K562 (cell line): ENCODE results near the gene MYH3. TPM values are rescaled to one million over a fixed set of nuclear protein-coding genes. Genes with fewer than 3 reads are reported as not detected.

Source experiments
- IRF2 ChIP-seq: sonication (generic); formaldehyde crosslinking; IDR thresholded peaks from 2 replicates; pipeline ENCODE4 v1.8.1; 2022; ENCODE audit warnings: mild to moderate bottlenecking, missing genetic modification reagents
- MCM2 ChIP-seq: fragments of 450-650 bp; IDR thresholded peaks from 2 replicates; pipeline ENCODE4 v1.6.1; 2017; ENCODE audit warnings: low read depth, mild to moderate bottlenecking
- NR1H2 ChIP-seq: sonication (generic); formaldehyde crosslinking; IDR thresholded peaks from 2 replicates; pipeline ENCODE4 v1.4.0; 2020; ENCODE audit warnings: mild to moderate bottlenecking, missing genetic modification reagents
- TEAD2 ChIP-seq: fragments of 450-650 bp; IDR thresholded peaks from 2 replicates; pipeline ENCODE4 v1.6.1; 2016; ENCODE audit warnings: missing genetic modification characterization, control low read depth, missing compliant biosample characterization
- polyA plus RNA-seq, 8 experiments: library from polyadenylated mRNA; depleted of rRNA in 4 of 8; stranded (reverse) in 5 of 8; unstranded in 3 of 8; fragments of >200 nt; fragmentation: Nextera tagmentation in 2 of 8; fragmentation: Illumina TruSeq in 1 of 8; extraction: Ambion mirVana in 2 of 8; extraction: Trizol in 1 of 8; gene quantifications; 2 replicates each; pipeline versions ENCODE4 v1.2.1 to v1.2.3, GENCODE V29; 2011 to 2014; ENCODE audit warnings: inconsistent platforms in 1 of 8, missing spikeins in 1 of 8
- total RNA-seq, 7 experiments: library from RNA; depleted of rRNA in 6 of 7; stranded (reverse); fragments of >200 nt in 6 of 7; fragmentation: Illumina TruSeq in 2 of 7; extraction: Trizol in 2 of 7; gene quantifications; 2 replicates each; pipeline versions ENCODE4 v1.2.1 to v1.2.3, GENCODE V29; 2011 to 2021; ENCODE audit warnings: low replicate concordance in 1 of 7
- TF ChIP-seq, protein P1 (sequence below): fragments of 200-800 bp; sonication (Bioruptor generic); IDR thresholded peaks from 2 replicates; pipeline ENCODE4 v1.6.1; 2016; ENCODE audit warnings: missing genetic modification characterization, missing compliant biosample characterization
- TF ChIP-seq, protein P2 (sequence below): fragments of 250-450 bp; sonication (Bioruptor Pico); IDR thresholded peaks from 2 replicates; pipeline ENCODE4 v1.5.0; 2021; ENCODE audit warnings: mild to moderate bottlenecking, moderate library complexity

MYH3 gene
- total and polyA plus RNA-seq, 9 of the 15 experiments (the other 6 are each of a cell fraction or from before 2014, with no cell fraction given) = 0.24 to 0.75 (median 0.40) TPM; not detected in 1

DNA sequence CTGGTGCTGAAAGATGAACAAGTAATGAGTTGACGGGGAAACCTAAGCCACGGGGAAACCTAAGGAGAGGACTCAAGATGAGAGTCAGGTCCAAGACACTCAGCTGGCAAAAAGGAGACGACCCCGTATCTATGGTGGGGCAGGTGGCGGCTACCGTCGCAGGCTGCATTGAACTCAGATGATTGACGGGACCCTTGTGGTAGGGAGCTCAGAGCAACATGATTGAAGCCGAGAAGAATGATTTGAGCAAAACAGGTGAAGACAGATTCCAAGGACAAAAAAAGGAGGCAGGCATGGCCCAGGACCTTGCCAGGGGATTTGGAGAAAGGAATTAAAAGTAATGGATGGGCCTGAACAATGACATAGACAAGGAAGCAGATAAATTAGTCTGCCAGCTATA lies 7.5 kb upstream of the MYH3 start (continued):
- TF ChIP-seq, protein P1, sequence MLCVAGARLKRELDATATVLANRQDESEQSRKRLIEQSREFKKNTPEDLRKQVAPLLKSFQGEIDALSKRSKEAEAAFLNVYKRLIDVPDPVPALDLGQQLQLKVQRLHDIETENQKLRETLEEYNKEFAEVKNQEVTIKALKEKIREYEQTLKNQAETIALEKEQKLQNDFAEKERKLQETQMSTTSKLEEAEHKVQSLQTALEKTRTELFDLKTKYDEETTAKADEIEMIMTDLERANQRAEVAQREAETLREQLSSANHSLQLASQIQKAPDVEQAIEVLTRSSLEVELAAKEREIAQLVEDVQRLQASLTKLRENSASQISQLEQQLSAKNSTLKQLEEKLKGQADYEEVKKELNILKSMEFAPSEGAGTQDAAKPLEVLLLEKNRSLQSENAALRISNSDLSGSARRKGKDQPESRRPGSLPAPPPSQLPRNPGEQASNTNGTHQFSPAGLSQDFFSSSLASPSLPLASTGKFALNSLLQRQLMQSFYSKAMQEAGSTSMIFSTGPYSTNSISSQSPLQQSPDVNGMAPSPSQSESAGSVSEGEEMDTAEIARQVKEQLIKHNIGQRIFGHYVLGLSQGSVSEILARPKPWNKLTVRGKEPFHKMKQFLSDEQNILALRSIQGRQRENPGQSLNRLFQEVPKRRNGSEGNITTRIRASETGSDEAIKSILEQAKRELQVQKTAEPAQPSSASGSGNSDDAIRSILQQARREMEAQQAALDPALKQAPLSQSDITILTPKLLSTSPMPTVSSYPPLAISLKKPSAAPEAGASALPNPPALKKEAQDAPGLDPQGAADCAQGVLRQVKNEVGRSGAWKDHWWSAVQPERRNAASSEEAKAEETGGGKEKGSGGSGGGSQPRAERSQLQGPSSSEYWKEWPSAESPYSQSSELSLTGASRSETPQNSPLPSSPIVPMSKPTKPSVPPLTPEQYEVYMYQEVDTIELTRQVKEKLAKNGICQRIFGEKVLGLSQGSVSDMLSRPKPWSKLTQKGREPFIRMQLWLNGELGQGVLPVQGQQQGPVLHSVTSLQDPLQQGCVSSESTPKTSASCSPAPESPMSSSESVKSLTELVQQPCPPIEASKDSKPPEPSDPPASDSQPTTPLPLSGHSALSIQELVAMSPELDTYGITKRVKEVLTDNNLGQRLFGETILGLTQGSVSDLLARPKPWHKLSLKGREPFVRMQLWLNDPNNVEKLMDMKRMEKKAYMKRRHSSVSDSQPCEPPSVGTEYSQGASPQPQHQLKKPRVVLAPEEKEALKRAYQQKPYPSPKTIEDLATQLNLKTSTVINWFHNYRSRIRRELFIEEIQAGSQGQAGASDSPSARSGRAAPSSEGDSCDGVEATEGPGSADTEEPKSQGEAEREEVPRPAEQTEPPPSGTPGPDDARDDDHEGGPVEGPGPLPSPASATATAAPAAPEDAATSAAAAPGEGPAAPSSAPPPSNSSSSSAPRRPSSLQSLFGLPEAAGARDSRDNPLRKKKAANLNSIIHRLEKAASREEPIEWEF (CRISPR knock-in tag) = no peak
- no peak for TF ChIP-seq IRF2 (CRISPR knock-in tag)
- TF ChIP-seq, protein P2, sequence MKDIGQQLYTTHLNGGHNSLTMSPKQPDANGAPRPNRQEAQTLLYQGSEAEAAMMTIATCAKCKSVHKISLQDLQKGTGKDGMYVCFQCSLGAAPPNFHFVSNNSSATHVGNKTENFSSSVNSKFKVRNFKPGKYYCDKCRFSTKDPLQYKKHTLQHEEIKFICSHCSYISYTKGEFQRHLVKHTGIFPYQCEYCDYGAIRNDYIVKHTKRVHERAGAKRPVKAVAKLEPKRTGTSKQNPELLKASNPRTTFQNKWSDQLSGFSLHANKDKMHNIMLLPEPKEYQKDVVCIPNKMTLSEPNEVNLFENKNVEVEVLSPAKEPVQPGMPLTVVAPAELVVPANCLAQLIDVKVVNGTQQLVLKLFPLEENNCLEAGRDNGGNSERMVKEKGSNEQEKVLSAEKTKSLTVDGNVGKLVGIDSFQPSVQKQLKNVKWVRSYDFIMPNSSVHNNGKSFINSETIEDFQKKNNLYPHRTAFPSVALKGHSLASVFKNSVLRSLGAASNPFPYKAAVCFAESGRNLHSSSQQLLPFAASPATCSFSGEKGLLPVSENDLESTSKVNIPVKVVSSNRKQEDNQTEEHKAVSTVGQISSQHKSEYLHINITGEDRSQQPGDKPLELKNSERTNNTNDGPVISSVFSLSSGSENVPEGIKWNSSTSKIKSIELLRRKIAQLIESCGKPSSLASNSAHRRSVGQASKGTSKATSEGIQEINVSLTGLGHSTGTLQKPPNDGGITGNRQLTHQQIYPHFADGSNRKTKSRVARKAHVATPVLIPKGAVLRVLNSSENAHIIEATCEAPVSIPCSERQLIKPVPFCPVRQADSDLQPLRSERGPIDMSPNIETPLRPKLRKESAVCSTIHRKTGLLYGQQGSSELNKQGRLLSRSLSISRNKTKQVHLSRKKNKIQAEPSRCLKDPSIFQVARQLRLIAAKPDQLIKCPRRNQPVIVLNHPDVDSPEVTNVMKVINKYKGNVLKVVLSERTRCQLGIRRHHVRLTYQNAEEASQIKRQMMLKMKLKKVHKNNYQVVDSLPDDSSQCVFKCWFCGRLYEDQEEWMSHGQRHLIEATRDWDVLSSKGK = no peak
- no peak for TF ChIP-seq NR1H2 (CRISPR knock-in tag)
- no peak for TF ChIP-seq MCM2
- no peak for TF ChIP-seq TEAD2 (tag)
